ENCODE results near the gene RTL10.
A peak's percentile ranks its signal among the peaks of the same experiment; 100 is the strongest.

Gene RTL10, protein sequence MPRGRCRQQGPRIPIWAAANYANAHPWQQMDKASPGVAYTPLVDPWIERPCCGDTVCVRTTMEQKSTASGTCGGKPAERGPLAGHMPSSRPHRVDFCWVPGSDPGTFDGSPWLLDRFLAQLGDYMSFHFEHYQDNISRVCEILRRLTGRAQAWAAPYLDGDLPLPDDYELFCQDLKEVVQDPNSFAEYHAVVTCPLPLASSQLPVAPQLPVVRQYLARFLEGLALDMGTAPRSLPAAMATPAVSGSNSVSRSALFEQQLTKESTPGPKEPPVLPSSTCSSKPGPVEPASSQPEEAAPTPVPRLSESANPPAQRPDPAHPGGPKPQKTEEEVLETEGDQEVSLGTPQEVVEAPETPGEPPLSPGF

DNA sequence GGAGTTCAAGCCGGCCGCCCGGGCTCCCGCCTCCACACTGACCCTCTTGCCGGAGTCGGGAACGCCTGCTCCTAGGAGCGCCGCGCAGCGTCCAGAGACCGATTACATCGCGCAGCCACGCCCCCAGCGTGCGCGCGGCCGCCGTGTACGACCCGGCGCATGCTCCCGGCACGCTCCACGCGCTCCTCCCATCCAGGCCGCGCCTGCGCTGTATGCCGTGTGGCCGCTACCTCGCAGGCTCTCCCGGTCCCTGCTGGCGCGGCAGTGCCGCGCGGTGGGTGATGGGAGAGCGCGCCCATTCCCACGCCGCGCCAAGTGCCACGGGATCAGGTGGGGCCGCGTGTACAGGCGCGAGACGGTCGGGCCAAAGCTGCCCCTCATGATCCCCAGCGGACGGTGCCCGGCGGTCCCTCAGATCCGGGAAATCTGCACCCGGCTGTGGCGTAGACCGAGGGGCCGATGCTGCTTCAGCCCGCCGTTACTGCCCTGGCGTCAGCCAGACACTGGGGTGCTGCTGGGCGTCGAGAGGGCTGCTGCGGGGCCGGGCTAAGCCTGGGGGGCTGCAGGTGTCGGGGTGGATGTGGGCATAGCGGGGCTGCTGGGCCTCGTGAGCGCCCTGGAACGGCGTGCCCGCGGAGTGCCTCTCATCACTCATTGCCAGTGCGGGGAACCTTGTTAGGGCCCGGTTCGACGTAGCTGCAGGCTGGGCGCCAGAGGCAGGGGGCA lies at the start of gene RTL10, which contains the start of gene GNB1L:
RTL10 (minus strand) TSS at position 97 of the 726 bp plus-strand sequence. CDS start 2,613 bp downstream, outside the sequence.
GNB1L (minus strand) TSS at position 97 of the 726 bp plus-strand sequence. CDS start 33,519 bp downstream, outside the sequence.
- DNase-seq (ENCODE audit: low spot score): peak; percentile 99

DNA sequence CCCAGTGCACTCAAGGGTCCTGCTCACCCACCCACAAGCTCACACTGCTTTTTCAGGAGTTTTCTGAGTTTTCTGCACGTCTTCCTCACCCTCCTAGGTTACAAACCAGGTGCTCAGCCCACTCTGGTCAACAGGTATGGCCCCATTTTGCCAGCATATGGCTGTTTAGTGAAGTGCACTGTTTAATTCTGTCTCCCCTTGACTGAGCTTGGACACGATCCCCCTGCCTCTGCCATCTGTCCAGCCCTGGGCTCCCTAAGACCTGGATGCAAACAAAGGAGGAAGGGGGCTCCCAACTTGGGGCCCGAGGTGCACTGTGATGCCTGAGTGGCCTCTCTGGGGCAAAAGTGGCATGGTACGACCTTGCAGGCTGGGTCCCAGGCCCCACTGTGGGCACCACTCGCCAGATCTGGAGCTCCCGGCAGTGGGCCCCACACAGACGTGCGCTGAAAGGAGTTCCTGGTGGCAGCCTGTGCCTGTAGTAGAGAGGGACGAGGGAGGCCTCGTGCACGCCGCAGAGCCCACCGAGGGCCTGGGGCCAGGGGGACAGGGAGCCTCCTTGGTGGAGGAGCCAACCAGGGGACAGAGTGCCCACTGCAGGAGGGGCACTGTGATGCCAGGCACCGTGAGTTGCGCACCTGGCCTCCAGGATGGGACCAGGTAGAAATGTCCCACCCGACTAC lies 49.6 kb upstream of the RTL10 start:
- peak; percentile 21 for DNase-seq (ENCODE audit: low spot score)

DNA sequence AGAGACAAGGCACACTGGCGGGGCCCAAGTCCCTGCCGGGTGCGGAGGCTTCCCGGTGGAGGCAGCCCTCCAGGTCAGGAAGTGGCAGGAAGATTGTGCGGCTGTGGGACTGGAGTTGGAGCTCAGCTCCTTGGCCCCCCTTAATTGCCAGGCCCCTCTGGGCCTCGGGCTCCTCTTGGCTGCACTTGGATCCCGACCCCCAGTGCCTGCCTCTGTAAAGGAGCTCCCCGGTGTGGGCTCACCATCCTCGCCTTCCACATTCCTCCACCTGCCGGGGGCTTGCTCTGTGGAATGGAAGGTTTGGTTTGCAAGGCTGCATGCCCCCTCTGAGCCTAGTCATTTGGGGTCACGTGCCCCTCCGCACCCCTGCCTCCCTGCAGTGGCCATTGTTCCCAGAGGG lies 48.8 kb upstream of the RTL10 start:
- DNase-seq (ENCODE audit: low spot score): peak; percentile 25

DNA sequence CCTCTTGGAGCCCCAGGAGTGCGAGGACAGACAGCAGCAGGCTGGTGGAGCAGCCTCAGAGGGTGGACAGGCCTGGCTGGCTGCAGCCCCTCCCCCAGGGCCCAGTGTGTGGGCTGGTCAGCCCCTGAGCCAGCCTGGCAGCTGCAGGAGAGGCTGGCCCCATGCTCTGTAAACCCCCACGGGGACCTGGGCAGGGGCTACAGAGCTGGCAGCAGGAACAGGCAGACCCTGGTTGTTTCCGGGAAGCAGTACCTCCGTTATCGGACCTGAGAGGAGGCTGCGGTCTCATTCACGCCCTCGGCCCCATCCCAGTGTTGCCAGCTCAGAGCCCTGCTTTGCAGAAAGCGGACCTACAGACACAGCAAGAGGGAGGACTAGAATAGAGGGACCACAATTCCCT lies 48.4 kb upstream of the RTL10 start:
- DNase-seq (ENCODE audit: low spot score): peak; percentile 43

DNA sequence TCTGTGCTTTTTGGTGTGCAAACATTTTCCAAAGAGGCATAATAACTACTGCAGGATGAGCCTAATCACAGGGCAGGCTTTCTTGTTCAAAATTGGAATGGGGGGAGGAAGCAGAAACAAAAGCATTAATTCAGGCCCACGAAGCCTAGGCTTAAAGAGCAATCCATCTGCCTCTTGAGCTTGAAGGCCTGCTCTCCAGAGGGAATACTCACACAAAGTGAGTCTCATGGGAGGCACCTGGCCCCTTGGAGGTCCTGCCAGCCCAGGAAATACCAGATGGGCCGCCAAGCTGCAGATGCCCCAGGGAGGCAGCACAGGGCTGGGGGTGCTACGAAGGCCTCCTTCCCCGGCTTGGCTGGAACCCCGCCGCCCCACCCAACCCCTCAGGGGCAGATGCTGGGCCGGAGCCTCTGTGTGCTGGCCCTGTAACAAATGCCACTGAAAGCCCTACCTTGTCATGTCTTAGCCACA lies 47.6 kb upstream of the RTL10 start:
- DNase-seq (ENCODE audit: low spot score): peak; percentile 91

DNA sequence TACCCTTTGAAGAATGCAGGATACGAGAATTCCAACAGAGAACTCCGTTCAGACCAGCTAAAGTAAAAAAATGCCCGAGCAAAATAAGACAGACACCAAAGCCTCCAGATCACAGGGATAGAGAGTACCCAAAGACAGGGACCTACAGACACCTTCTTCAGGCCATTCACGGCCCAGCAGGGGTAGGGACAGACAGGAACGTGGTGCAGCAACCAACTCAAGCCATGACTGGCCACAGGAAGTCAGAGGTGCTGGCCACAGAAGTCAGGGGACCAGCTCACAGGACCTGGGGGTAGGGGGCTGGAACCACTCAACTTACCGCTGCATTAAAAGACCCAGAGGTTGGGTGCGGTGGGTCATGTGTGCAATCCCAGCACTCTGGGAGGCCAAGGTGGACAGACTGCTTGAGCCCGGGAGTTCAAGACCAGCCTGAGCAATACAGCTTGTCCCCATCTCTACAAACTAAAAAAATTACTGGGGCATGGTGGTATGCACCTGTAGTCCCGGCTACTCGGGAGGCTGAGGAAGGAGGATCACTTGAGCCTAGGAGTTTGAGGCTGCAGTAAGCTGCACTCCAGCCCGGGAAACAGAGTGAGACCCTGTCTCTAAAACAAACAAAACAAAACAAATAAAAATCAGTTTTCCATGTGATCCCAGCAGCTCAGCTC lies 47.0 kb upstream of the RTL10 start:
- DNase-seq (ENCODE audit: low spot score): no peak

DNA sequence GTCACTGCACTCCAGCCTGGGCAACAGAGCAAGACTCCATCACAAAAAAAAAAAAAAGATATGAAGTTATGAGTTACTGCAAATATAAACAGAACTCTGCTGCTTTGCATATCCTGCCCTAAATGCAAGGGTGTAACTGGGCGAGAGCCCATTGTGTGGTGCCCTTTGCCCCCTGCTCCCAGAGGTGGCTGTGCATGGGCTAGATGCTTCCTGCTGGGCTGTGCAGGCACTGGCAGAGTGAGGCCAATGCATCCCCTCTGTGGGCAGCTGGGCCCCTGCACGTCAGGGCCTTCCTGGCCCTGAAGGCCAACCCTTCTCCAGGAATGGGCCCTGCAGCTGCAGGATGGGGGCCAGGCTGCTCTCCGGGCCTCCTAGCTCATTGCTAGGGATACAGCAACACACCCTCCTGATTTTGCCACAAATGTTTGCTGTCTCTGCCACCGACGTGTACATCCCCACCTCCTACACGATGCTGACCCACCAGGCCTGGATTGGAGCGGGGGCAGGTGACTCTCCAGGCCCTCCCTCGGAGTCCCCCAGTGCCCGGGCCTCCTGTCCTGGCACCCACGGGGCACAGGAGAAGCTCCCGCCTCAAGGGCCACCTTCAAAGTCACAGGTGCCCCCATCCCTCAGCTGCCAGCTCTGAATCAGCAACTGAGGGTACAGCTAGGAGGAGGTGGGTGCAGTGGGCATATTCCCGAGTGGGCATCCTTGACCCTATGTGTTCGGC lies 46.2 kb upstream of the RTL10 start:
- DNase-seq (ENCODE audit: low spot score): no peak

DNA sequence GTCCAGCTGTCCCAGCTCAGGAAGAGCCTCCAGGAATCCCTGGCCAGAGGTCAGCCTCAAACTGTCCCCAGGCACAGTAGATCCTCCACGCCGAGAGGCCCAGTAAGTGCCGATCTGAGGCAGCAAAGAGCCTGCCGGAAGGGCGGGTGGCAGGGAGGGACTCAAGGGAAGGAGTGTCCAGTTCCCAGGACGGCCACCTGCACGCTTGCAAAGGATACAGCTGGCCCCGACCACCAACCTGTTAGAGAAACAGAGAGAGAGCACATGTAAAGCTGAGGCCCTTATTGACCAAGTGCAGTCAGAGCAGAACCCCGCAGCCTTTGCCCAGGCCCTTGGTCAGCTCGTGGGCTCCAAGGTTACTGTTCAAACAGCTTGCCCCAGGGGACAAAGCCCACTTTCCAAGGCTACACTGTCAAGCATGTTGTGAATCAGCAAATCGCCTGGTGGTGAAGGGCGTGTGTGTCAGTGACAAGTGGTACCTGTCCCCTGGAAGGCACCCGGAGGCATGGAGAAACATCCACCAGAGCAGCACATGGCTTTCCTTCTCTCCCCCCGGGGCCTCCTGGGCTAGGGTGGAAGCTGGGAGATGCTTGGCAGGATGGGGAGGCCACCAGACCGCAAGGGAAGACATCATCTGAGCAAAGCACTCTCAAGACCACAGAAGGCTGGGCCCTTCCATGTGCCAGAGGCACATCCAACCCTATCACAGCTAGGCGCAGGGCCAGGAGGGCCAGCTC lies 44.3 kb upstream of the RTL10 start:
- no peak for DNase-seq (ENCODE audit: low spot score)

DNA sequence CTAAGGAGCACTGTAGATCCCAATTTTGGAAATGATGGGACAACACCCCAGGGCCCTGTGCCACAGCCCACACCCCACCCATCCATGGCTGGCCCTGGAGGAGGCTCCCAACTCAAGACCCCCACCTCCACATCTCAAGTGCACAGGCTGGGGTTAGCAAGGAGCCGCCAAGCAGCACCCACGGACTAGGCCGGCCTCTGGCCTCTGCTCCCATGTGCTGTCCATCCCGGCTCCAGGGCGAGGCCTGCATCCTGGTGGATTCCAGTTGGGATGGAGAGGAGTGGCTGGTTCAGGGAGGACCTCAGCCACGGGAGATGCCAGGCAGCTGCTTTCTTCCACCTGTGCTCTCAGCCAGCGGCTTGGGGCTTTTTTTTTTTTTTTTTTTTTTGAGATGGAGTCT lies 43.5 kb upstream of the RTL10 start:
- no peak for DNase-seq (ENCODE audit: low spot score)

DNA sequence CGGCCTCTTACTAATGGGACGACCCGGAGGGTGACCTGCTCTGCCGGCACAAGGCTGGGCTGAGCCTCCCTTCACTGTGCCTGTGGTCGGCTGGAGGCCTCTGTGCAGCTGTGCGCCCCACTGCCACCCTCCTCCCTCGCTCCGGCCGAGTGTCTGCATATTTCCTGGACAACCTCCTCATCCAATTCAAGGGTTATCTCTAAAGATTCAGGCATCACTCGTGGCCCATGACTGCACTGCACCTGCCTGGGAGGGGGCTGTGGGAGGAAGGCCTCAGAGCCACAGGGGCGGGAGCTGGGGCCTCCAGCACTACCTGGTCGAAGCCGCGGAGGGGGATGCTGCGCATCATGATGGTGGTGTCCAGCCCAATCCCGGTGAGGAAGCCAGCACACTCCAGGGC lies 43.1 kb upstream of the RTL10 start:
- DNase-seq (ENCODE audit: low spot score): no peak

DNA sequence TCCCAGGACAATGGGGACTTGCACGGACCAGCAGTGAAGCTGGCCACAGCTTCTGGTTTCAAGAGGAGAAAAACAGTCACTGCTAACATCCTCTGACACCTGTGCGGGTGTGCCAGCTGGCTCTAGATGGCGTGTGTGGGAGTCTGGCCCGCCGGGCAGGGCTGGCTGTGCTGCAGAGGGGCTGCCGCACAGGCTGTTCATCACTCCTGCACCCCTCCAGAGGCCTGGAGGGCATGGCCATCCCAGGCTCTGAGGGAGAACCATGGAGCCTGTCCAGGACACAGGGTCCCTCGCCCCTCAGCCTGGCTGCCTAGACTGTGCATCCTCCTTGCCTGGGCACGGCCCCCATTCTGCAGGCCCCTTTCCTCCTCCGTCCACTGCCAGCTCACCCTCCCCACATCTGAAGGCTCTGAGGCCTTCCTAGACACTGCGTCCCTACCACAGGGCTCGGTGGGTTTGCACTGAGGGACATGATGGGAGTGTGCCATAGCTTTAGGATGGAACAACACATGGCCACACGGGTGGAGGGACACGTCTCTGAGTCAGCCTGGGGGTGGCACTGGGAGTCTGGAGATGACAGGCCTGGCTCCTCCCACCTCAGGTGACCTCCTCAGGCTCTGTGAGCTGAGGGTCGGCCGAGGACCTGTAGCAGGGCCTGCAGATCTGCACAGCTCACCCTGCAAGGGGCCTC lies 42.1 kb upstream of the RTL10 start:
- DNase-seq (ENCODE audit: low spot score): no peak

DNA sequence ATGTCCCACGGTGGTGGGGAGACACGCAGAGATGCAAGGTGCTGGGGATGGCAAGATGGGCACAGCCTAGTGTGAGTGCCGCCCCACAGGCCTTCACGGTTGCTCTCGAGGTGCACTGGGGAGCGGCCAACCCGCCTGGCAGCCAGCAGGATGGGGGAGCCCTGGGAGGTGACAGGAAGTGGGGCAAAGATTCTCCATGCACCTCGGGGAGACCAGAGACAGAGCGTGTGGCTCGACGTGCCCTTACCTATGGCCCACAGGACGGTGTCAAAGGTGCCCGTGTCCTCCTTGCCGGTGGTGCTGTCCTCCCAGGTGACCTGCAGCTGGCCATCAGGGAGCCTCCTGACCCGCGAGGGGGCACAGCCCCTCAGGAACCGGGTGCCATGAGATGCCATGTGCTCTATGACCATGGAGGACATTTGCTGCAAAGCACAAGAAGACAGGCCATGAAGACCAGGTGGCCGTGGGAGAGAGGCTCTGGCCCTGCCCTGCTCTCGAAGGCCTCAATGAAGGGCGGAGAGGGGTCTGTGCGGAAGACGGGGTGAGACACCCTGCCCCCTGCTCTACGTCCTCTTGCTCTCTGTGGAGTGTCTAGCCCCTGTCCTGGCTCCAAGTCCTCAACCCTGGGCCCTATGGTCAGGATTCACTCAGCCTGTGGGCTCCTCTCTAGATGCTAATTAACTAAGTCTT lies 40.6 kb upstream of the RTL10 start:
- no peak for DNase-seq (ENCODE audit: low spot score)

DNA sequence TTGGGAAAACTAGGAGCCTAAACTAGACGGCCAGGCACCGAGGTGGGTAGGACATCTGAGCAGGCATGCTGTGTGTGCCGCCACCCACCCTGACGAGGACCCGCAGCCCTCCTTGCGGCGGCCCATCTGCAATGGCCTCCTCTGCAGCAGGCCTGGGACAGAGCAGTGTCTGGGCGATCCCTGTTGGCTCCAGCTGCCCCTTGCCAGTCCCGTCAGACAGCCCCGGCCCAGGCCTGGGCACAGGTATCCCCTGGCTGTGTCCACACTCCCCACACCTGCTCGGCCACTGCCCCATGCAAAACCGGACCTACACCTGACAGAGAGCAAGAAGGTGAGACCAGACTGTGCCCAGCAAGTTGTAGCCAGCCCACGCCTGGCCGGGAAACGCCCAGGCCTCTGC lies 38.7 kb upstream of the RTL10 start:
- DNase-seq (ENCODE audit: low spot score): no peak

DNA sequence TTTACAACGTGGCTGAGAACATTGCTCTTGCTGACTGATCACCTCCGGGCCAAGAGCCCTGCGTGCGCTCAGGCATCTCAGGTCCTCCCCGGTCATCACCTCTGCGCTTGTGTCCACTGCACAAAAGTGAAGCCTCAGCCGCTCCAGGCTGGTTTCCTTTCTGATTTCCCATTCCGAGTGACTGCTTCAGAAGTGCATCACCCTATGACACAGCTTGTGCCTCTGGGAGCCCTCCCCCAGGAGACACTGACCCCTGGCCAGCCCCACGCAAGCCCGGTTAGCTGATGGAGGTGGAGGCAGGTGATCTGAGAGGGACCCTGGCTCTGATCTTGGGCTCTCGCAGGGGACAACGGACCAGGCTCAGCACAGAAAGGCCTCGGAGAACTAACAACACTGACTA lies 38.3 kb upstream of the RTL10 start:
- no peak for DNase-seq (ENCODE audit: low spot score)

DNA sequence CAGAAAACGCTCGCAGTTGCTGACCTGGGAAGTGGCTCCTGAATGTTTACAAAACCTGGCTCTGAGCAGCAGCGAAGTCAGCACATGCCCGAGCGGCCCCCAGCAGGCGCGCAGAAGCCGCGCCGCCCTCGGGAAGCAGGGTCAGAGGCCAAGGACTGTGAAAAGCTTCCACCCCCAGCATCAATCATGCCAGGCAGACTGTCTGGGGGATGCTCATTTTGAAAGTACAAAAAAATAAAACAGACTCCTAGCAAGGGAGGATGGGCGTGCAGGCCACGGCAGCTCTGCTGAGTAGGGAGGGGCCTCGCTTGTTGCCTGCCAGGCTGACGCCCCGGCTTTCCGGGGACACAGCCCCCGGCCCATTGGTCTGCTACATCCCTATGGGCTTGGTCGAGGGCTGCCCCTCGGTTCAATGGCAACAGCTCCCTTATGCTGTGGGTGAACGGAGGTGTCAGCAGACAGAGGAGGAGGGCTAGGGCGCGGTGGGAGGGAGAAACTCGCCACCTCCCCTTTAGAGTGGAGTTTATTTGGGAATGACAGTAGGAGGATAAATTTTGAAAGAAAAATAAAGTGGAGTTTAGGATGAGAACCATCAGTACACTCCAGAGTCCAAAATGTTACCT lies 37.7 kb upstream of the RTL10 start:
- no peak for DNase-seq (ENCODE audit: low spot score)

DNA sequence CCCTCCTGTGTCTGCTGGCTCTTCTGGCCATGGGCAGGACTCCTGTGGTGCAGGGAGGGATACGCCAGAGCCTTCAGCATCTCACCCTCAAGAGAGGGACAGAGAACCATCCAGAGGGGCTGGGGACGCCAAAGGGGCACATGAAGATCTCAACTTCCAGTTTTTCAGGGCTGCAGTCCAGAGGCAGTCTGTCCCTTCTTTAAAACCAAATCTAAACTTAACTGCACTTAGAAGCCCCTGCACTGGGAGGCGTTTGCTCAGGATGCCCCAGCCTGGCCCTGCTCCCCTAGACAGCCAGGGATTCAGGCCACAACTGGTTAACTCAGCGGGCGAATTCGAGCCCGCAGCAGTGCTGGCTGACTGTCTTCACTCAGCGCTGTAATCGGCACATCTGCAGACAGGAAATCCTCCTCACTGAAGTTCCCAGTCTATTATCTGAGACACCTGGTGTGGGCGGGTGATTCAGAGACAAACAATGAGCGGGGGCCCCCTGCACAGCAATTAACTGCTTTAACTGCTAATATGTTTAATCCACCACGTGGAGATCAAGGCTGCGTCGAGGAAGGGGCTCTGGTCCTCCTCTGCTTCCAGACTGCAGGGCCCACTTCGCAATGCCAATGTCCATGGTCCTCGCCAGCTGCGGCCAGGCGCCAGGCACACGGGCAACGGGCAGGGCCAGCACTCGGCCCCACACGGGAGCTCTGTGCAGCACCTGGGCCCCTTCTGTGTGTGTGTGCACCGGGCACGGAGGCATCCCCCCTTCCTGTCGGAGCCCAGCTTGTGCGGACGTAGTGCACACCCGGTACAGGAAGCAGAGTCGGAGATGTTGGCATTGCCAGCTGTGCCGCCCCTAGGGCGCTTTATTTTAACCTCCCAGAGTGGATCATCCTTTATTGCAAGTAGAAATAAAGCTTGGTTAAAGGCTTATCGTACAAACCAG lies 36.9 kb upstream of the RTL10 start:
- DNase-seq (ENCODE audit: low spot score): peak; percentile 89

DNA sequence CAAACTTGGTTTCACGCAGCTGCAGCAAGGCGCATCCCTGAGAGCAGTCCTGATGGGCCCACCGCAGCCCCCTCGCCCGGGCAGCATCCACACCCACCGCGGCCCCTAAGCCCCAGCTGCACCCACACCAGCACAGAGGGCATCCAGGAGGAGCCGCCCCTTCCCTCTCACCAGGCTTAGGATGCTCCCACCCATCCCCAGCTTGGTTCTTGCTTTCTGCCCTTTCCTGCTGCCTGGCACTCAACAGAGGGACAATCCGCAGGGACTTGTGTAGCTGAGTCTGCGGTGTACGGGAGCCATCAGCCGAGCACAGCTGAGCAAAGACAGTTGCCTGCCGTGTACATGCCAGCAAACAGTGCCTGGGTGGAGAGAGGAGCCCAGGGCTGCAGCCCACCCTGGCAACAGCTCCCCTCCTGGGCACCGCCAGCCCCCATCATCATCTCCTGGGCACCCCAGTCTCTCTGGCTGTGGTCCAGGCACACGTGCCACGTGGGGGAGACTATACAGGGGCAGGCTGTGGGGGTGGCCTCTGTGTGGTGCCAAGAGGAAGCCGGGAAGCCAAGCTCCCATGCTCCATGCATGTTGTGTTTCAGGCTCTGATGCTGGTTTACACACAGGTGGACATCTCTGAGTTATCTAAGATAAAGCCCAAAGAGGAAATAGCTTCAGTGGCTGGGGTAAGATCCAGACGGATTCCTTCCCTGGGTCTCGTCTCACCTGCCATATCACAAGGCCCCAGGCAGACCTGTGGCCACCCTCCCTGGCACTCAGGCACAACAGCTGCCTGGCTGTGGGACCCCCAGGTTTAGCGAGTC lies 36.0 kb upstream of the RTL10 start:
- no peak for DNase-seq (ENCODE audit: low spot score)

All from D341Med (cell line).